GM13977 (cell line): ENCODE data around the gene SKIL.

Experiments
- DNase-seq: peaks from one replicate; pipeline ENCODE4 v3.0.0; 2012; ENCODE audit warnings: low spot score
- in situ Hi-C: fragments of 300-500 bp; cut with MboI; formaldehyde crosslinking; loops from one replicate; pipeline ENCODE4 v1.12.0; 2022; ENCODE audit warnings: low sequenced_read_pairs, low pct_unique_long_range_greater_than_20kb, mixed read lengths, inconsistent platforms; ENCODE audit not compliant: unreplicated experiment
- TF ChIP-seq, protein P1 (sequence below): IDR thresholded peaks from 2 replicates; pipeline ENCODE4 v1.5.1; 2012; ENCODE audit warnings: mild to moderate bottlenecking, control low read depth; ENCODE audit not compliant: insufficient read depth; ENCODE audit errors: extremely low read depth, missing control alignments

SKIL gene

DNA sequence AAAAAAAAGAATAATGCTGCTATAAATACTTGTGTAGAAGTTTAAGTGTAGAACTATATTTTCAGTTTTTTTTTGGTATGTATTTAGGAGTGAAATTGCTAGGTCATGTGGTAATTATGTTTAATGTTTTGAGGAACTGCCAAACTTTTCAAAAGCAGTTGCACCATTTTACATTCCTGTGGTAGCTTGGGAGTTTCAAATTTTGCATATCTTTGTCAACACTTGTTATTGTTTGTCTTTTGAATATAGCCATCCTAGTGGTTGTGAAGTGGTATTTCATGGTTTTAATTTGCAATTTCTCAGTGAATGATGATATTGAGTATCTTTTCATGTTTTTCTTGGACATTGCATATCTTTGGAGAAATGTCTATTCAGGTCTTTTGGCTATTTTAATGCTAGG lies 30.4 kb downstream of the SKIL start:
- DNase-seq: no peak
- in situ Hi-C loops: no loop called here

DNA sequence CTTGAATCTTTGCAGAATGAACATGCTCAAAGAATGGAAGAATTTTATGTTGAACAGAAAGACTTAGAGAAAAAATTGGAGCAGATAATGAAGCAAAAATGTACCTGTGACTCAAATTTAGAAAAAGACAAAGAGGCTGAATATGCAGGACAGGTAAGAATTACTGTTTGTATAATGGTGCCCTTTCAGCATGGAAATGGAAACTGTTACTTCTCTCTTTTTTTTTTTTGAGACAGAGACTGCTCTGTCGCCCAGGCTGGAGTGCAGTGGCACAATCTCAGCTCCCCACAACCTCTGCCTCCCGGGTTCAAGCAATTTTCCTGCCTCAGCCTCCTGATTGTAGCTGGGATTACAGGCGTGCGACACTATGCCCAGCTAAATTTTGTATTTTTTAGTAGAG lies 33.6 kb downstream of the SKIL start:
- TF ChIP-seq, protein P1, sequence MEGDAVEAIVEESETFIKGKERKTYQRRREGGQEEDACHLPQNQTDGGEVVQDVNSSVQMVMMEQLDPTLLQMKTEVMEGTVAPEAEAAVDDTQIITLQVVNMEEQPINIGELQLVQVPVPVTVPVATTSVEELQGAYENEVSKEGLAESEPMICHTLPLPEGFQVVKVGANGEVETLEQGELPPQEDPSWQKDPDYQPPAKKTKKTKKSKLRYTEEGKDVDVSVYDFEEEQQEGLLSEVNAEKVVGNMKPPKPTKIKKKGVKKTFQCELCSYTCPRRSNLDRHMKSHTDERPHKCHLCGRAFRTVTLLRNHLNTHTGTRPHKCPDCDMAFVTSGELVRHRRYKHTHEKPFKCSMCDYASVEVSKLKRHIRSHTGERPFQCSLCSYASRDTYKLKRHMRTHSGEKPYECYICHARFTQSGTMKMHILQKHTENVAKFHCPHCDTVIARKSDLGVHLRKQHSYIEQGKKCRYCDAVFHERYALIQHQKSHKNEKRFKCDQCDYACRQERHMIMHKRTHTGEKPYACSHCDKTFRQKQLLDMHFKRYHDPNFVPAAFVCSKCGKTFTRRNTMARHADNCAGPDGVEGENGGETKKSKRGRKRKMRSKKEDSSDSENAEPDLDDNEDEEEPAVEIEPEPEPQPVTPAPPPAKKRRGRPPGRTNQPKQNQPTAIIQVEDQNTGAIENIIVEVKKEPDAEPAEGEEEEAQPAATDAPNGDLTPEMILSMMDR: no peak
- DNase-seq: no peak
- in situ Hi-C loops: no loop called here

More for the DNA sequence above, 30.4 kb downstream of the SKIL start:
- TF ChIP-seq, protein P1: no peak

DNA sequence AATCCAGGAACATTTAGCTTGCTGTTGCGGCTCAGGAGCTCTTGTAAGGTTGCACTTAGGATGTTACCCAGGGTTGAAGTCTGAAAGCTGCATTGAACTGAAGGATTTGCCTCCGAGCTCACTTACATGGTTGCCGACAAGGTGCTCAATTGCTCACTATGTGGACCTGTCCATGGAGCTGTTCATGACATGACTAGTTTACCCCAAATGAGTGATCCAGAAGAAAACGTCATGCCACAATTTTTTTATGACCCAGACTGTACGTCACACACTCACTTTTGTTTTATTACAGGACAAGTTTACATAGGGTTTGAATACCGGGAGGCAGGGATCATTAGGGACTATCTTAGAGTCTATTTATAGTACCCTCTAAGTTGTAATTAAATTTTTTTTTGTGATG lies 40.2 kb downstream of the SKIL start:
- in situ Hi-C loops: no loop called here
- TF ChIP-seq, protein P1: no peak
- no peak for DNase-seq

DNA sequence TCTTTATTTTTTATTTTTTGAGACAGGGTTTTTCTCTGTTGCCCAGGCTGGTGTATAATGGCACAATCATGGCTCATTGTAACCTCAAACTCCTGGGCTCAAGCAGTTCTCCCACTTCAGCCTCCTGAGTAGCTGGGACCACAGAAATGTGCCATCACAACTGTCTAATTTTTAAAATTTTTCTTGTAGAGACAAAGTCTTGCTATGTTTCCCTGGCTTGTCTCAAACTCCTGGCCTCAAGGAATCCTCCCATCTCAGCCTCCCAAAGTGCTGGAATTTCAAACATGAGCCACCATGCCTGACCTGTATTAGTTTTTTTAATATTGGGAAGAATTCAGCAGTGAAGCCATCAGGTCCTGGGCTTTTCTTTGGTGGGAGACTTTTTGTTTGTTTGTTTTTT lies 47.6 kb downstream of the SKIL start:
- in situ Hi-C loops: loop anchor here (25.0 kb wide), 2 partner anchors 93 to 282 kb away; no protein-coding TSS in a partner anchor
- DNase-seq: no peak
- TF ChIP-seq, protein P1: no peak

DNA sequence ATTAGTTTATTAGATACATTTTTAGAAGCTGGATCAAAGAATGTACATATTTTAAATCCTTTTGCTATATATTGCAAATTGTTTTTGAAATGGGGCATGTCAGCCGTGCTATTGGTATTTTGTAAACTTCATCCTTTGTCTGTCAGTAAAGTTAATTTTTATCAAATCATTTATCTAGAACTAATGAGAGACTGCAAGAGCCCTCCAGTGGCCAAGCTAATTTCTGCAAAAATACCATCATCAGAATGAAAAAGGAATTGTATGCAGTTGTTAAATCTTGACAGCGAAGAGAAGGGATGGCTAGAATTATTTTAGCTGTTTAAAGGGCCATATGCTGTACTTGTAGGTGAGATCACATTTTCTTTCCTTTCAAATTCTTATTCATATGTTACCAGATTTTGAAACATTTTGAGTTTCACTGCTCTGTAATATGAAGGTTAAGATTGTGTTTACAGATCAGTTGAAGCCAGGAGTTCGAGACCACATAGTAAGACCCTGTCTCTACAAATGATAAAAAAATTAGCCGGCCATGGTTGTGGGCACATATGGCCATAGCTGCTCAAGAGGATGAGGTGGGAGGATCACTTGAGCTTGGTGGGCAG lies 53.0 kb downstream of the SKIL start:
- no peak for DNase-seq
- in situ Hi-C loops: loop anchor here (10.0 to 25.0 kb wide), 3 partner anchors 98 to 404 kb away; no protein-coding TSS in a partner anchor
- TF ChIP-seq, protein P1: peak; percentile 60

DNA sequence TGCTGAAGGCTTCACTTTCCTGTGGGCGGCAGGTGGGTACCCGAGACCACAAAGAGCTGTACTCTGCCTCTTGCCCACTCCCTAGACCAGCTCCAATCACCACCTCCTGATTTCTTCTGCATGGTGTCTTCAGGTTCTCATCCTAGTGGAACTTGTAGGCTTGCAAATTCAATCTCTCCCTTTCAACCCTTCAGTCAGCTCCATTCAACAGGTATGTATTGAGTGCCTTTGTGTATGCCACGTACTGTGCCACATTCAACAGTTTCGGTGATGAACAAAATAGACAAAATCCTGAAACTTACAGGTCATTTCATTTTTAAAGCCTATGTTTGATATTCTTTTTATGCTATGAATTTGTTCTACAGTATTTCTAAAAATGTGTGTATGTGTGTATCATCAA lies 55.8 kb downstream of the SKIL start:
- TF ChIP-seq, protein P1: no peak

More for the DNA sequence above, 55.8 kb downstream of the SKIL start:
- in situ Hi-C loops: loop anchor here (10.0 to 25.0 kb wide), 3 partner anchors 101 to 402 kb away; no protein-coding TSS in a partner anchor
- no peak for DNase-seq
